Panc1 (cell line): Measurements from ENCODE around the gene SLC49A4. TPM values are rescaled to one million over a fixed set of nuclear protein-coding genes. Genes with fewer than 3 reads are reported as not detected.

Experiments used
- ATAC-seq: fragments of 200-7000 bp; cut with Tn5 transposase; 2 replicates; pipeline ENCODE4 v1.9.1; 2020; ENCODE audit warnings: mild to moderate bottlenecking, moderate library complexity
- BruUV-seq: library from RNA; stranded (reverse); fragments of 400-500 nt; replicated peaks from 2 replicates; lab custom pipeline; 2021; lab: Mats Ljungman, UMichigan
- CTCF ChIA-PET: fragments of 300-600 bp; sonication (Branson Sonifier 250); formaldehyde crosslinking; loops from one replicate; lab custom pipeline; 2022; ENCODE audit warnings: antibody characterized with exemption; lab: Charles Lee
- POLR2A ChIA-PET: fragments of 300-600 bp; sonication (Branson Sonifier 250); formaldehyde crosslinking; loops from one replicate; lab custom pipeline; 2022; ENCODE audit warnings: antibody characterized with exemption; lab: Charles Lee
- DNase-seq: peaks from one replicate; pipeline ENCODE4 v3.0.0-alpha.2; 2010; ENCODE audit warnings: low read depth, low spot score
- H3K27ac ChIP-seq: 2 replicates; pipeline ENCODE4 v1.5.1; 2011; ENCODE audit warnings: mild to moderate bottlenecking, low read length, inconsistent platforms
- H3K27me3 ChIP-seq: fragments of 200-500 bp; sonication (Bioruptor generic); 2 replicates; pipeline ENCODE4 v1.6.0; 2014; ENCODE audit warnings: low read length, inconsistent platforms; ENCODE audit not compliant: control insufficient read depth, insufficient read depth
- H3K36me3 ChIP-seq: fragments of 200-500 bp; sonication (Bioruptor generic); 2 replicates; pipeline ENCODE4 v1.5.1; 2014; ENCODE audit warnings: inconsistent platforms, mild to moderate bottlenecking, low read length, moderate library complexity; ENCODE audit not compliant: control insufficient read depth, insufficient read depth
- H3K4me1 ChIP-seq: 2 replicates; pipeline ENCODE4 v1.5.1; 2011; ENCODE audit warnings: inconsistent platforms, mild to moderate bottlenecking, low read length, moderate library complexity; ENCODE audit not compliant: control insufficient read depth, insufficient read depth
- H3K4me3 ChIP-seq, 2 experiments: 2 replicates each; pipeline ENCODE4 v1.5.1; 2011 to 2012; ENCODE audit warnings: low read depth in 2 of 2, low read length in 2 of 2, mild to moderate bottlenecking in 2 of 2, inconsistent platforms in 1 of 2, moderate library complexity in 1 of 2
- H3K9me3 ChIP-seq: fragments of 200-500 bp; sonication (Bioruptor generic); 2 replicates; pipeline ENCODE4 v1.5.1; 2014; ENCODE audit warnings: low read depth, mild to moderate bottlenecking, inconsistent platforms, low read length, moderate library complexity; ENCODE audit not compliant: control insufficient read depth, insufficient read depth
- POLR2AphosphoS5 ChIP-seq: IDR thresholded peaks from 2 replicates; pipeline ENCODE4 v1.6.1; 2012; ENCODE audit warnings: mild to moderate bottlenecking, low read depth, low read length, moderate library complexity
- REST ChIP-seq, 2 experiments: IDR thresholded peaks; 2 replicates each; pipeline ENCODE4 v1.6.1; 2011 to 2012; ENCODE audit warnings: low read depth in 2 of 2, control low read depth in 1 of 2, low read length in 1 of 2, mild to moderate bottlenecking in 1 of 2, moderate library complexity in 1 of 2; ENCODE audit not compliant: insufficient read depth in 1 of 2
- SIN3A ChIP-seq: IDR thresholded peaks from 2 replicates; pipeline ENCODE4 v1.6.1; 2012; ENCODE audit warnings: low read depth, mild to moderate bottlenecking, low read length, moderate library complexity, borderline replicate concordance; ENCODE audit not compliant: insufficient read depth
- TCF7L2 ChIP-seq: IDR thresholded peaks from 2 replicates; pipeline ENCODE4 v1.6.1; 2011; ENCODE audit warnings: mild to moderate bottlenecking, low read depth, low read length, inconsistent platforms
- in situ Hi-C: cut with HindIII; loops from 2 replicates; pipeline ENCODE4 v1.10.0; 2016; ENCODE audit warnings: low sequenced_read_pairs, low pct_unique_long_range_greater_than_20kb
- intact Hi-C: fragments of 100-400 bp; cut with micrococcal nuclease; formaldehyde crosslinking; loops from one replicate; pipeline ENCODE4 v1.10.0; 2022; ENCODE audit not compliant: unreplicated experiment
- total RNA-seq: library from RNA; stranded (reverse); gene quantifications from one replicate; pipeline ENCODE4 v1.2.1, GENCODE V29; 2021; ENCODE audit not compliant: unreplicated experiment
- TF ChIP-seq, protein P1 (sequence below): fragments of 450-650 bp; IDR thresholded peaks from 2 replicates; pipeline ENCODE4 v1.5.1; 2017; ENCODE audit warnings: mild to moderate bottlenecking

The SLC49A4 gene
- total RNA-seq, 1 experiment from 2014 or later, result 15.9 TPM

GRCh38 chr3:122828281-122828680, 33.4 kb downstream of the SLC49A4 start:
- TF ChIP-seq REST (IDR thresholded peaks at IDR 0.05; ENCODE audit: insufficient read depth in 1 of 2, low read depth in 2 of 2, low read length in 1 of 2) (no peak), SIN3A (no peak), POLR2AphosphoS5 (no peak), TCF7L2 (no peak)
- TF ChIP-seq, protein P1, sequence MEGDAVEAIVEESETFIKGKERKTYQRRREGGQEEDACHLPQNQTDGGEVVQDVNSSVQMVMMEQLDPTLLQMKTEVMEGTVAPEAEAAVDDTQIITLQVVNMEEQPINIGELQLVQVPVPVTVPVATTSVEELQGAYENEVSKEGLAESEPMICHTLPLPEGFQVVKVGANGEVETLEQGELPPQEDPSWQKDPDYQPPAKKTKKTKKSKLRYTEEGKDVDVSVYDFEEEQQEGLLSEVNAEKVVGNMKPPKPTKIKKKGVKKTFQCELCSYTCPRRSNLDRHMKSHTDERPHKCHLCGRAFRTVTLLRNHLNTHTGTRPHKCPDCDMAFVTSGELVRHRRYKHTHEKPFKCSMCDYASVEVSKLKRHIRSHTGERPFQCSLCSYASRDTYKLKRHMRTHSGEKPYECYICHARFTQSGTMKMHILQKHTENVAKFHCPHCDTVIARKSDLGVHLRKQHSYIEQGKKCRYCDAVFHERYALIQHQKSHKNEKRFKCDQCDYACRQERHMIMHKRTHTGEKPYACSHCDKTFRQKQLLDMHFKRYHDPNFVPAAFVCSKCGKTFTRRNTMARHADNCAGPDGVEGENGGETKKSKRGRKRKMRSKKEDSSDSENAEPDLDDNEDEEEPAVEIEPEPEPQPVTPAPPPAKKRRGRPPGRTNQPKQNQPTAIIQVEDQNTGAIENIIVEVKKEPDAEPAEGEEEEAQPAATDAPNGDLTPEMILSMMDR, result no peak
- Histone ChIP-seq H3K9me3 (no peaks in the 10 kb centered on the region), H3K4me1 (no peaks in the 10 kb centered on the region), H3K4me3 (no peak overlapping the region), H3K36me3 (no peaks in the 10 kb centered on the region), H3K27ac (no peak overlapping the region), H3K27me3 (no peaks in the 10 kb centered on the region)
- DNase-seq, result no peak
- no TSS peak for BruUV-seq
- intact Hi-C loops, result no loop called here
- CTCF ChIA-PET, result interaction anchor here (0.5 kb wide), 1 partner anchor 371 kb away, joined by 3 read pairs; no protein-coding TSS in a partner anchor
- no peak for ATAC-seq
- in situ Hi-C loops, result no loop called here
- POLR2A ChIA-PET, result no interaction called here

DNA sequence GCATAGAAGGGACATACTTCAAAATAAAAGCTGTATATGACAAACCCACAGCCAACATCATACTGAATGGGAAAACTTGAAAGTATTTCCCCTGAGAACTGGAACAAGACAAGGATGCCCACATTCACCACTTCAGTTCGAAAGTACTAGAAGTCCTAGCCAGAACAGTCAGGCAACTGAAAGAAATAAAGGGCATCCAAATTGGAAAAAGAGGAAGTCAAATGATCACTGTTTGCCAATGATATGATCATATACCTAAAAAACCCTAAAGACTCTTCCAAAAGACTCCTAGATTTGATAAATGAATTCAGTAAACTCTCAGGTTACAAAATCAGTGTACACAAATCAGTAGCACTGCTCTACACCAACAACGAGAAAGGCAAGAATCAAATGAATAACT, 40.7 kb downstream of the SLC49A4 start:
- Histone ChIP-seq H3K27ac (no peak overlapping the region), H3K27me3 (no peaks in the 10 kb centered on the region), H3K4me1 (no peaks in the 10 kb centered on the region), H3K4me3 (no peak overlapping the region), H3K36me3 (no peaks in the 10 kb centered on the region), H3K9me3 (no peaks in the 10 kb centered on the region)
- CTCF ChIA-PET, result no interaction called here
- POLR2A ChIA-PET, result no interaction called here
- in situ Hi-C loops, result no loop called here
- no peak for TF ChIP-seq POLR2AphosphoS5
- no peak for TF ChIP-seq TCF7L2
- no peak for TF ChIP-seq REST (IDR thresholded peaks at IDR 0.05; ENCODE audit: insufficient read depth in 1 of 2, low read depth in 2 of 2, low read length in 1 of 2)
- TF ChIP-seq SIN3A, result no peak
- TF ChIP-seq, protein P1, result no peak
- DNase-seq (no peak), ATAC-seq (no peak)
- BruUV-seq, result no TSS peak
- intact Hi-C loops, result no loop called here
